Activated naive CD8-positive, alpha-beta T cell treated with anti-CD3 and anti-CD28 coated beads for 36 hours (primary cell): Measurements from ENCODE around the gene KANSL2. TPM values are rescaled to one million over a fixed set of nuclear protein-coding genes. Genes with fewer than 3 reads are reported as not detected.

Experiments used
- total RNA-seq, 2 experiments: library from RNA; stranded (reverse); gene quantifications; one replicate each; pipeline ENCODE4 v1.2.3, GENCODE V29; 2021

Gene KANSL2
- total RNA-seq, 2 experiments from 2014 or later, result 59.7 to 62.0 TPM

Other genes with a start within 250 kb of the KANSL2 start
- gene ANP32D, start 209.7 kb downstream of the KANSL2 start, total RNA-seq, result not detected
- gene C12orf54, start 199.7 kb downstream of the KANSL2 start, total RNA-seq, result not detected
- gene OR8S1, start 156.6 kb downstream of the KANSL2 start, total RNA-seq, result not detected
- gene LALBA, start 112.2 kb downstream of the KANSL2 start, total RNA-seq, result not detected
- 10 to 100 TPM; 62.0 to 65.5 TPM for gene CCNT1, start 34.5 kb upstream of the KANSL2 start, total RNA-seq
- gene ADCY6, start 106.9 kb upstream of the KANSL2 start, total RNA-seq, result under 1 TPM in 1 of 2 experiments, not detected in 1; 0.18 TPM
- gene CACNB3, start 136.3 kb upstream of the KANSL2 start, total RNA-seq, result 1 to 10 TPM; 4.4 to 4.6 TPM
- 100 to 1,000 TPM; 123 to 129 TPM for gene DDX23, start 169.9 kb upstream of the KANSL2 start, total RNA-seq
- 1 to 10 TPM; 2.6 to 3.1 TPM for gene RND1, start 183.6 kb upstream of the KANSL2 start, total RNA-seq
- gene FKBP11, start 243.3 kb upstream of the KANSL2 start, total RNA-seq, result 100 to 1,000 TPM in 1 of 2 experiments, 10 to 100 TPM in 1; 97.4 to 104 TPM